ENCODE data around the gene HTR4.
"Not testable (repeated sequence)": the region's sequence is repeated elsewhere in the genome, so short reads cannot be mapped to it uniquely, and the experiment has no call there.

Gene HTR4

GRCh38 chr5:148653836-148654781, at the start of gene HTR4:
HTR4 (minus strand) TSS chr5:148654527; CDS start chr5:148637014, 17,513 bp downstream.
- DNase-seq (ENCODE audit: low read depth in 2 of 2): no peak

DNA sequence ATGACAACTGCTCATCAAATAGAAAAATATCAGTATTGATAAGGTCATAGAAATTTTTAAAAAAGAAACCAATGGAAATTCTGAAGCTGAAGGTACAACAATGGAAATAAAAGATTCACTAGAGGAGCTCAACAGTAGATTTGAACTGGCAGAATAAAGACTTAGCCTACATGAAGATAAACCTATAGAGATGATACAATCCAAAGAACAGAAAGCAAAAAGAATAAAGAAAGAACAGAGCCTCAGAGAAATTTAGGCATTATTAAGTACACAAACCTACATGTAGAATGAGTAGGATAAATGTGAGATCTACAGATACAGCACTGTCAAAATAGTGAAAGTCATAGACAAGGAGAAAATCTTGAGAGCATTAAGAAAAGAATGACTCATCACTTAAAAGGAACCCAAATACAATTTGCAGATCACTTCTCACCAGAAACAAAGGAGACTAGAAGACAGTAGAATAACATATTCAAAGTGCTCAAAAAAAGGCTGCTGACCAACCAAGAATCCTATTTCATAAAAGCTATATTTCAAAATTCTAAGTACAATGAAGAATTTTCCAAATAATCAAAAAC, 47.8 kb upstream of the HTR4 start:
- no peak for DNase-seq (ENCODE audit: low read depth in 2 of 2)

DNA sequence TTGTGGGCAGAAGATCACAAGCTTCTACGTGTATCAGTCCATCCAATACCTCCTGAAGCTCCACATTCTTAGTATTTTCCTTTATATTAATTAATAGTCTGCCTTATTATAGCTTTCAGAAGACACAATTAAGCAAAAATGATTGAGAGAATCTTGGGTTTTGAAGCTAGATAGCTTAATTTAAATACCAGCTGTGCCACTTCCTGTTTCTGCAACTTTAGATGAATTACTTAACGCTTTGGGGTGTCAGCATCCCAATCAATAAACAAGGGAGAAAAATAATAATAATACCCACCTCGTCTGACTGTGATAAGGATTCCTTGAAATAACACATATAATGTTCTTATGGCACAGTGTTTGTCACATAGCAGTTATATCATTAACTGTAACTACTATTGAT, 44.7 kb upstream of the HTR4 start:
- no peak for DNase-seq (ENCODE audit: low read depth in 2 of 2)

- no peak for DNase-seq (ENCODE audit: low read depth in 2 of 2)
Observed at GRCh38 chr5:148697809-148698196, 43.5 kb upstream of the HTR4 start.

GRCh38 chr5:148697180-148697808, 43.0 kb upstream of the HTR4 start:
- DNase-seq (ENCODE audit: low read depth in 2 of 2): no peak

DNA sequence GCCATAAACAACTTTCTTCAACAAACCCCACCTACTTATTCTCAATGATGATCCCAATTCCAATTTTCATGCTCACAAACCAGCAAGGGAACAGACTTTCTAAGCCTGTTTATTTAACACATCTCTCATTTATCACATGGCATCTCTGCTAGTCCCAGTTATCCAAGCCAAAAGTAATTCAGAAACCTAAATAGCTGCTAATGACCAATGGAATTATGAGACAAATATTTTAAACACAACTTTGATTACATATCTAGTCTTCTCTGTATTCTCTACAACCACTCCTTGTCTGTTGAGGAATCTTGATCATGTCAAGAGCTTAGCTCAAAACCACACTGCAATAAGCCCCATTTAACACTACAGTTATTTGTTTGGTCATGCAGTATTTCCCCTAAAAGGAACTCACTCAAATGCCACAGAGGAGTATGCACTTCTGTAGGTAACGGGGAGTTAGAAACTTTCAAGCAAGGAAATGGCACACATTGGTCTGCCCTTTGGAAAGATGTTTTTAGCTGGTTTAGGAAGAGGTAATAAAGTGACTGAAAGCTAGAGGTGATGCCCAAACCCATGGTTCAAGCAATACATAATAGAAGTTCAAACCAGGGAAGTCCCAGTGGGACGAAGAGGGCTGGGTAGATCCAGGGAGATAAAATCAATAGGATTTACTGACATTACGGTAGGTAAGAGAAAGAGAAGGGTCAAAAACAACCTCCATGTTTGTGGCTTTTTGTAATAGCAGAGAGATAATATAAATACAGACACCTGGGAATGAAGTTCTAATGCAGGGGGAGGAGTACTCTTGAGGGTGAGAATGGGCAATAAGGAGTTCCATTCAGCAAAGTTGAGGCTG, 42.1 kb upstream of the HTR4 start:
- no peak for DNase-seq (ENCODE audit: low read depth in 2 of 2)

DNA sequence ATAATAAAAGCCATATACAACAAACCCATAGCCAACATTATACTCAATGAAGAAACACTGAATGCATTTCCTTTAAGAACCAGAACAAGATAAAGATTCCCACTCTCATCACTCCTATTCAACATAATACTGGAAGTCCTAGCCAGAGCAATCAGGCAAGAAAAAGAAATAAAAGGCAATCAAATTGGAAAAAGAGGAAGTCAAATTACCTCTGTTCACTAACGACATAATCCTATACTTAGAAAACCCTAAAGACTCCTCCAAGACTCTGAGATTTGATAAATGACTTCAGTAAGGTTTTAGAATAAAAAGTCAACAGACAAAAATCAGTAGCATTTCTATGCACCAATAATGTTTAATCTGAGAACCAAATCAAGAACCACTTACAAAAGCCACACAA, 36.6 kb upstream of the HTR4 start:
- no peak for DNase-seq (ENCODE audit: low read depth in 2 of 2)

GRCh38 chr5:148688787-148689186, 34.5 kb upstream of the HTR4 start:
- no peak for DNase-seq (ENCODE audit: low read depth in 2 of 2)

DNA sequence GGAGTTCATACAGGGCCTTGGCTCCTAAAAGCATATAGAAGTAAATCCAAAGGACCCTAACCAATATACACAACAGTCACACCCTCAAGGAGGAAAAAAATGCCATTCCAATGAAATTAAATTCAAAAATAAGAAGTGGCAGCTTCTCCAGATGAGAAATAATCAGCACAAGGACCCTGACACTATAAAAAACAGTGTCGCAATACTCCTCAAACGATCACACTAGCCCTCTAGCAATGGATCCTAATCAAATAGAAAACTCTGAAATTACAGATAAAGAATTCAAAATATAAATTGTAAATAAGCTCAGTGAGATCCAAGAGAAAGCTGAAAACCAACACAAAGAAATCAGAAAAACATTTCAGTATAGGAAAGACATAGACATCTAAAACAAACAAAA, 33.5 kb upstream of the HTR4 start:
- no peak for DNase-seq (ENCODE audit: low read depth in 2 of 2)

DNA sequence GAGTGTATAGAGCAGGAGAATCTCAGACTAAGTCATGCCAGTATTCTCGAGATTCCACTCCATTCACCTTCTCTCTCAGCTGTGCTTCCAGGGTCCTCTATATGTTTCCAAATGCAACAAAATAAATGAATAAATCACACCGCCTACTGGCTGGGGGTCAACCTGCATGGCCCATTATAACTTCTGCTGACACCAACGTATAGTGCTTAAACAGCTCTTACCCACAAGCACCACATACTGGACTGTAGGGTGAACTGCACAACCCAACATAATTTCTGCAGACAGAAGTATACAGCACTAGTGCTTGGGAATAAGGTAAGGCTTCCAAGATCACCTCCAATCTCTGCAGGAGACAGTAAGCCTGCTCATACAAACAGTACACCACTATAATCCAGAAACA, 33.1 kb upstream of the HTR4 start:
- no peak for DNase-seq (ENCODE audit: low read depth in 2 of 2)

- DNase-seq (ENCODE audit: low read depth in 2 of 2): no peak
Observed at GRCh38 chr5:148686660-148687059, 32.3 kb upstream of the HTR4 start.

- no peak for DNase-seq (ENCODE audit: low read depth in 2 of 2)
Observed at GRCh38 chr5:148685520-148686134, 31.3 kb upstream of the HTR4 start.

GRCh38 chr5:148684528-148684927, 30.2 kb upstream of the HTR4 start:
- no peak for DNase-seq (ENCODE audit: low read depth in 2 of 2)

DNA sequence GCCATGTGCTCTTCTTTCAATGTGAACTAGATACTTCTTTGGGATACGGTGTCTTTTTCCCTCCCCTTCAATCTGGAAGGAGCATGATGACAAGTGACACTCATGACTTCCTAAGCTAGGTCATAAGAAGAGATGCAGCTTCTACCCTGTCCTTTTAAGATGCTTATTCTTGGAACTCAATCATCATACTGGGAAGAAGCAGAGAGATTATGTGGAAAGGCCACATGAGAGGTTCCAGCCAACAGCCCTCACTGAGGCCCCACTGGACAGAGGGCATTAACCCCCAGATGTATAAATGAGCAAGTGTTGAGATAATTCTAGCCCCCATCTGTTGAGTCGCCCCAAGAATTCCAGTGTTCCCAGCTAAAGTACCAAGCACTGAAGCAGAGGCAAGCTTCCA, 29.3 kb upstream of the HTR4 start:
- DNase-seq (ENCODE audit: low read depth in 2 of 2): no peak

DNA sequence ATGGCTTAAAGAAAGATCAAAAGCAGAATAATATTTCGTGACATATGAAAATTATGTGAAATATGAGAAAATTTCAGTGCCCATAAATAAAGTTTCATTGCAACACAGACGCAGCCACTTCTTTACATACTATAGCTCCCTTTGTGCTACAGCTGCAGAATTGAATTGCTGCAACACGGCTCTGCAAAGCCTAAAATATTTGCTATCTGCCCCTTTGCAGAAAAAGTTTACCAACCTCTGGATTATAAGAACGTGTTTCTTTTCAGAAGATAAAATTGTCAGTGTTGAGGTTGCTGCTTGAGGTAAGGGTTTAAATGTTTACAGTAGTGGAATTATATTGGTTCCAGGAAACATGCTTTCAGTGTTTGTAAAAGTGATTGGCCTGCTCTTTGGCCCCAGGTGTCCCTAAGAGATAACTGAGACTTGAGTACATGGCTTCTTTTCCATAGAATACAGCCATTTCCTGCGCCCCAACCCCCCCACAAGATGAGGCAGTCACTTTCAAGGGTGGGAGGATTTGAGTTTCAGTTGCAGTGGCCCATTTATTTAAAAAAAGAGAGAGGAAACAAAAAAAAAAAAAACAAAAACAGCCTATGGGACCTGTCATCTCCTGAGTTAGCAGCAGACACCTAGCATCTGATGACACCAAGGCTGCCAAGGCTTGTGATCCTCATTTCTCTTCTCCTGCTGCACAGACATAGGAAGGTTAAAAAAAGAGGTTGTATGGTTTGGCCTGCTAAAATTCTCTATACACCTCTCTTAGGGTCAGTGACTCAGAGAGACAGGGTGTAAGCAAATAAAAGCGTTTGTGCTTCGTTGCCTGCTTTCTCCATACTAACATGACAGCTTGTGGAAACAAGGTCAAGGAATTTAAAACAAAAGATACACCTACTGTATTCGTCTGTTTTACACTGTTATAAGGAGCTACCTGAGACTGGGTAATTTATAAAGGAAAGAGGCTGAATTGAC, 28.0 kb upstream of the HTR4 start:
- no peak for DNase-seq (ENCODE audit: low read depth in 2 of 2)

- no peak for DNase-seq (ENCODE audit: low read depth in 2 of 2)
Observed at GRCh38 chr5:148681157-148682057, 27.1 kb upstream of the HTR4 start.

DNA sequence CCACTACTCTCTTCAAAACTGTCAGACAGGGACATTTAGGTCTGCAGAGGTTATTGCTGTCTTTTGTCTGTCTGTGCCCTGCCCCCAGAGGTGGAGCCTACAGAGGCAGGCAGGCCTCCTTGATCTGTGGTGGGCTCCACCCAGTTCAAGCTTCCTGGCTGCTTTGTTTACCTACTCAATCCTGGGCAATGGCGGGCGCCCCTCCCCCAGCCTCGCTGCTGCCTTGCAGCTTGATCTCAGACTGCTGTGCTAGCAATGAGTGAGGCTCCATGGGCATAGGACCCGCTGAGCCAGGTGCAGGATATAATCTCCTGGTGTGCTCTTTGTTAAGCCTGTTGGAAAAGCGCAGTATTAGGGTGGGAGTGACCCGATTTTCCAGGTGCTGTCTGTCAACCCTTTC, 19.4 kb upstream of the HTR4 start:
- DNase-seq (ENCODE audit: low read depth in 2 of 2): not testable (repeated sequence)

GRCh38 chr5:148666353-148666752, 12.0 kb upstream of the HTR4 start:
- no peak for DNase-seq (ENCODE audit: low read depth in 2 of 2)

DNA sequence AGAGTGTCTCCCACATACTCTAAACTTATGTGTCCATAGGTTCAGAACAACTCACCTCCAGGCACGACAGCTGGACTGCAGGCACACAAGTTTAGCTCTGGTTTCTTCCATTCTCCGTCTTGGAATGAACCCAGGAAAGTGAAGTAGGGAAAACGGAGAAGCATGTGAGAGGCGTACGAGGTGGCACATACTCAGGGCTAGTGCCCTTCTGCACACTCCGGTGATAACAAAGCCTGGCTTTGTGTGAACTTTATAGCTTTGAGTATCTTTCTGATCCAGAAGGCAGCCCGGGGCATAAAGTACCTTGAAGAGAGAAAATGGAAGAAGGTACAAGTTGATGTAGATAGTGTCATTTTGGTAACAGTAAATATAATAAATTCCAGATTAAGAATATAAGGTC, 11.1 kb upstream of the HTR4 start:
- DNase-seq (ENCODE audit: low read depth in 2 of 2): no peak
